Neuron (in vitro differentiated cells): ENCODE data around the gene TTLL13.

Experiments used
- H2AFZ ChIP-seq: one replicate; pipeline ENCODE4 v1.6.1; 2013; ENCODE audit warnings: low read depth, mild to moderate bottlenecking, inconsistent platforms, low read length, moderate library complexity
- H3K27me3 ChIP-seq: one replicate; pipeline ENCODE4 v1.6.1; 2013; ENCODE audit warnings: low read length; ENCODE audit not compliant: insufficient read depth
- H3K36me3 ChIP-seq: one replicate; pipeline ENCODE4 v1.6.1; 2013; ENCODE audit warnings: low read length; ENCODE audit not compliant: insufficient read depth
- H3K4me1 ChIP-seq: one replicate; pipeline ENCODE4 v1.6.1; 2013; ENCODE audit warnings: low read length; ENCODE audit not compliant: insufficient read depth
- H3K4me3 ChIP-seq: 2 replicates; pipeline ENCODE4 v1.5.1; 2013; ENCODE audit warnings: mild to moderate bottlenecking, low read length, moderate library complexity
- H3K9me3 ChIP-seq: one replicate; pipeline ENCODE4 v1.6.1; 2013; ENCODE audit warnings: low read length

Gene TTLL13

DNA sequence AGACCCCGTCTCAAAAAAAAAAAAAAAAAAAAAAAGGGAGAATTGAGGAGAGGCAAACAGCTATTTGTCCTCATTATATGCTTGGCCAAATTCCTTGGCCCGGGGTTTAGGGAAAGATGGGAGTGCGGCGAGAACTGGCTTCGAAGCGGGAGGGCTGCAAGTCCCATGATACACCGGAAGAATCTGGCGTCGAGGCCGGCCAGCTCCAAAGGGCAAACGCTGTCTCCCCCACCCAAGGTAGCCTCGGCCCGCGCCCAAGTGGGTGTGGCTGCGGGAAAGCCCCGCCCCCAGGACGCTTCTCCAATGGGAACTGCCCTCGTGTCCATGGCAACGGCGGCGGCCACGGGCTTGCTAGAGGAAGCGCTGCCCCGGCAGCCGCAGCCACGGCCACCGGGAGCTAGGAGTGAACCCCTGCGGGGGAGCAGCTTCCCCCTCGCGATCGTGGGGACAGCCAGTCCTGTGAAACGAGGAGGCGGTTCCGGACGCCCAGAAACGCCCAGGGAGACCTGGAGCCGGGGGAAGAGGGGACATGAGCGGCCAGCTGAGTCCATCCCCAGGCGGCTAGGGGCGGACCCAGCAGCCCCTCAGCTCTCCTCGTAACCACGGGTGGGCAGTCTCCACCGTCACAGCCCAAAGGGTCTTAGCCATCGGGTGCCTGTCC, at the start of gene TTLL13:
Gene TTLL13, plus strand, starts transcription at position 354 of the 661 bp plus-strand sequence. CDS start 1,075 bp downstream, outside the sequence.
- peak within 1 kb of the TSS; percentile 81 for H3K4me3 ChIP-seq
- peaks cover 2% of the 10 kb centered on the region for H3K4me1 ChIP-seq
- H3K27me3 ChIP-seq: no peaks in the 10 kb centered on the region
- H3K36me3 ChIP-seq: no peaks in the 10 kb centered on the region
- H2AFZ ChIP-seq: peak within 1 kb of the TSS; percentile 89
- no peaks in the 10 kb centered on the region for H3K9me3 ChIP-seq

- H3K4me1 ChIP-seq: peaks cover 24% of the 10 kb centered on the region
- H2AFZ ChIP-seq: peak overlapping the region; percentile 57
- peak overlapping the region; percentile 91 for H3K4me3 ChIP-seq
- no peaks in the 10 kb centered on the region for H3K36me3 ChIP-seq
- H3K27me3 ChIP-seq: no peaks in the 10 kb centered on the region
- H3K9me3 ChIP-seq: no peaks in the 10 kb centered on the region
Measured at GRCh38 chr15:90200534-90201129, 48.7 kb upstream of the TTLL13 start.

- Histone ChIP-seq H3K4me3 (peak within 1 kb of the TSS; percentile 91), H3K9me3 (no peaks in the 10 kb centered on the region), H2AFZ (peak within 1 kb of the TSS; percentile 57), H3K4me1 (peaks cover 24% of the 10 kb centered on the region), H3K36me3 (peaks cover 2% of the 10 kb centered on the region), H3K27me3 (no peaks in the 10 kb centered on the region)
Measured at GRCh38 chr15:90201130-90201943, 48.0 kb upstream of the TTLL13 start, which contains the start of gene SEMA4B. TSS of gene SEMA4B (plus strand) at chr15:90201330. CDS start at chr15:90201579, 249 bp downstream.

DNA sequence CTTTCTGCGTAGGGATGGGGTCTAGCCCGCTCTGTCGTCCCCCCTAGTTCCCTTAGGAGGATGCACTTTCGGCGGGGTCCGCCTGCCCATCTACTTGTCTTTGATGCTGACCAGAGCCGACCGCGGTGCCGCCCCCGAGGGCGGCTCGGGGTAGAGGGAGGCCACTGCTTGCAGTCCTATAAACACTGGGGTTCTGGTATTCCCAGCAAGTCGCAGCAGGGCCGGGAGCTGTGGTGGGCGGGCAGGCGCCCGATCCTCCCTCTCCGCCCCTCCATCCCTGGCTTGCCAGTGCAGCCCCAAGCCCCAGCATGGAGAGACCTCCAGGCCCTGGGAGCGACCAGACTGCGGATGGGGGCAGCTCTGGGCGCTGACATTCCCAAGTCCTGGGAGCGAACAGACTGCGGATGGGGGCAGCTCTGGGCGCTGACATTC, 47.4 kb upstream of the TTLL13 start:
- H3K4me3 ChIP-seq: peak overlapping the region; percentile 91
- H3K36me3 ChIP-seq: peaks cover 2% of the 10 kb centered on the region
- H3K9me3 ChIP-seq: no peaks in the 10 kb centered on the region
- peak overlapping the region; percentile 57 for H2AFZ ChIP-seq
- peaks cover 24% of the 10 kb centered on the region for H3K4me1 ChIP-seq
- no peaks in the 10 kb centered on the region for H3K27me3 ChIP-seq

DNA sequence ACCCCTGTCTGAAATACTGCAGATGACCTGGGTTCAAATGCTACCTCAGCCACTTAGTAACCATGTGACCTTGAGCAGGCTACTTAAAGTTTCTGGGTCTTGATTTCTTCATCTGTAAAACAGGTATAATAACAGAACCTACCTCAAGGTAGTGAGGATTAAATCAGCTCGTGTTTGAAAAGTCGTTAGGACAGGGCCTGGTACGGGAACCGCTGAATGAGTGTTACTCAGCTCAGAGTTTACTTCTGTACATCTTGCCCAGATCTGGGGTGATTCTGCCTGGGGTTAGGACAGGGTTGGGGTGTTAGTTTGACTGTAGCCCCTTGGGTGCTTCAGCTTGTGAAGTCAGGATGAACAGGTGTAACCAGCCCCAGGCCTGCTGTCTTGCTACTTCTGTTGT, 46.4 kb upstream of the TTLL13 start:
- Histone ChIP-seq H3K27me3 (no peaks in the 10 kb centered on the region), H3K9me3 (no peaks in the 10 kb centered on the region), H3K4me3 (peak overlapping the region; percentile 91), H3K4me1 (peaks cover 24% of the 10 kb centered on the region), H2AFZ (no peak overlapping the region), H3K36me3 (peaks cover 7% of the 10 kb centered on the region)

DNA sequence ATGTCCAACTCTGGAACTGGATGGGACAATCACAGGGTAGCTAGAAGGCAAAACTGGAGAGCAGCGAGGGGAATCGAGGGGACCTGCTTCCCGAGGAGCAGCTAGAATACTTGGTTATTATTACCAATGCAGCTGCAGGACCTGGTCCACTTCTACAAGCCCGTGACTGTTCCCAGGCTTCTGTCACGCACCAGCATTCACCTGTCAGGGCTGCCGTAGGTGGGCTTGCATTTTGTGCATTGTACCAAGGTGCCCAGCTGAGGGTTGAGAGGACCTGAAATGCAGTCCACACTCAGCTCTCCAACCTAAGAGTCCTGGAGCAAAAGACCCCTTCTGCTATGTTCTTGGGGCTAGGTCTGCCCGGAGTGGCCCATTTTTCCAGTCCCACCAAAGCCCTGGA, 45.9 kb upstream of the TTLL13 start:
- no peak overlapping the region for H3K4me3 ChIP-seq
- H3K4me1 ChIP-seq: peaks cover 24% of the 10 kb centered on the region
- no peak overlapping the region for H2AFZ ChIP-seq
- peaks cover 7% of the 10 kb centered on the region for H3K36me3 ChIP-seq
- no peaks in the 10 kb centered on the region for H3K27me3 ChIP-seq
- no peaks in the 10 kb centered on the region for H3K9me3 ChIP-seq

GRCh38 chr15:90203922-90204321, 45.4 kb upstream of the TTLL13 start:
- H3K4me1 ChIP-seq: peaks cover 24% of the 10 kb centered on the region
- no peak overlapping the region for H3K4me3 ChIP-seq
- H3K9me3 ChIP-seq: no peaks in the 10 kb centered on the region
- no peaks in the 10 kb centered on the region for H3K27me3 ChIP-seq
- no peak overlapping the region for H2AFZ ChIP-seq
- peaks cover 9% of the 10 kb centered on the region for H3K36me3 ChIP-seq

- Histone ChIP-seq H3K4me3 (no peak overlapping the region), H2AFZ (no peak overlapping the region), H3K36me3 (peaks cover 12% of the 10 kb centered on the region), H3K4me1 (peaks cover 20% of the 10 kb centered on the region), H3K9me3 (no peaks in the 10 kb centered on the region), H3K27me3 (no peaks in the 10 kb centered on the region)
Measured at GRCh38 chr15:90205050-90205848, 44.1 kb upstream of the TTLL13 start.

DNA sequence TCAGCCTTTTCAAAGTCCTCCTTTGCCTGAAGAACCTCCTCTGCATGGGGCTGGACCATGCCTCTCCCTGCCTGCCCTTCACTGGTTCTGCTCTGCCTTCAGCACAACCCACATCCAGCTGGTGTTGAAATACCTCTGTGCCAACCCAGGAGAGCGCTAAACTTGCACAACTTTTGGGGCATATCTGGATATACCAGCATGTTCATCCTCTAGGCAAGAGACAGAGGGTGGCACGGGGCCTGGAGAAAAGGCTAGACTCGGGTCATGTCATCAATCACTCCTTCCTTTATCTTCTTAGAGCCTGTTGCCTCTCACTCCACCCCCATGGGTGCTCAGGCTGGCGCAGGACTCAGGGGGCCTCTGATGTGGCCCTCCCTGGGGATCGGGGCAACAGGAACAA, 43.5 kb upstream of the TTLL13 start:
- H3K4me1 ChIP-seq: peaks cover 13% of the 10 kb centered on the region
- H3K9me3 ChIP-seq: no peaks in the 10 kb centered on the region
- H3K36me3 ChIP-seq: peaks cover 13% of the 10 kb centered on the region
- no peaks in the 10 kb centered on the region for H3K27me3 ChIP-seq
- no peak overlapping the region for H2AFZ ChIP-seq
- H3K4me3 ChIP-seq: no peak overlapping the region

GRCh38 chr15:90207252-90207651, 42.1 kb upstream of the TTLL13 start:
- Histone ChIP-seq H3K4me3 (no peak overlapping the region), H2AFZ (no peak overlapping the region), H3K9me3 (no peaks in the 10 kb centered on the region), H3K36me3 (peaks cover 16% of the 10 kb centered on the region), H3K4me1 (peaks cover 11% of the 10 kb centered on the region), H3K27me3 (no peaks in the 10 kb centered on the region)

- Histone ChIP-seq H3K4me3 (no peak overlapping the region), H2AFZ (no peak overlapping the region), H3K9me3 (no peaks in the 10 kb centered on the region), H3K36me3 (peaks cover 20% of the 10 kb centered on the region), H3K27me3 (no peaks in the 10 kb centered on the region), H3K4me1 (peaks cover under 1% of the 10 kb centered on the region)
Measured at GRCh38 chr15:90208356-90208755, 41.0 kb upstream of the TTLL13 start.

- Histone ChIP-seq H3K36me3 (peaks cover 21% of the 10 kb centered on the region), H2AFZ (no peak overlapping the region), H3K27me3 (no peaks in the 10 kb centered on the region), H3K4me3 (no peak overlapping the region), H3K9me3 (no peaks in the 10 kb centered on the region), H3K4me1 (no peaks in the 10 kb centered on the region)
Measured at GRCh38 chr15:90209591-90209990, 39.8 kb upstream of the TTLL13 start.
